SK-N-MC (cell line): Measurements from ENCODE around the gene GPR35.
"Not testable (repeated sequence)": the region's sequence is repeated elsewhere in the genome, so short reads cannot be mapped to it uniquely, and the experiment has no call there.

ENCODE experiments used
- DNase-seq: peaks from one replicate; pipeline ENCODE4 v3.0.0-alpha.2; 2011; ENCODE audit warnings: low read depth, low spot score
- H3K27ac ChIP-seq: fragments of 200-600 bp; sonication (generic); 2 replicates; pipeline ENCODE4 v1.5.1; 2016; ENCODE audit warnings: mixed run types
- H3K36me3 ChIP-seq: fragments of 200-600 bp; sonication (generic); 2 replicates; pipeline ENCODE4 v1.6.1; 2017; ENCODE audit warnings: antibody characterized with exemption, low read length, mixed read lengths; ENCODE audit not compliant: insufficient read depth
- H3K4me3 ChIP-seq: fragments of 200-600 bp; sonication (generic); 2 replicates; pipeline ENCODE4 v1.5.1; 2016
- H3K9ac ChIP-seq: fragments of 200-600 bp; sonication (generic); 2 replicates; pipeline ENCODE4 v1.8.0; 2017; ENCODE audit warnings: mixed run types, mixed read lengths; ENCODE audit not compliant: insufficient read length
- H3K9me3 ChIP-seq: fragments of 200-600 bp; sonication (generic); 2 replicates; pipeline ENCODE4 v1.6.1; 2017; ENCODE audit warnings: low read depth, mild to moderate bottlenecking, antibody characterized with exemption, low read length, moderate library complexity, mixed read lengths
- EZH2 ChIP-seq: fragments of 200-600 bp; sonication (generic); IDR thresholded peaks from one replicate; pipeline ENCODE4 v1.6.1; 2017; ENCODE audit warnings: antibody characterized with exemption
- FOXP2 ChIP-seq: optimal IDR thresholded peaks from 2 replicates; pipeline ENCODE3; 2011; ENCODE audit warnings: mild to moderate bottlenecking, moderate library complexity; ENCODE audit not compliant: insufficient read depth; ENCODE audit errors: extremely low read length, control extremely low read depth
- POLR2AphosphoS5 ChIP-seq: IDR thresholded peaks from 2 replicates; pipeline ENCODE4 v1.6.1; 2012; ENCODE audit warnings: mild to moderate bottlenecking, low read depth, low read length, borderline replicate concordance

The GPR35 gene

DNA sequence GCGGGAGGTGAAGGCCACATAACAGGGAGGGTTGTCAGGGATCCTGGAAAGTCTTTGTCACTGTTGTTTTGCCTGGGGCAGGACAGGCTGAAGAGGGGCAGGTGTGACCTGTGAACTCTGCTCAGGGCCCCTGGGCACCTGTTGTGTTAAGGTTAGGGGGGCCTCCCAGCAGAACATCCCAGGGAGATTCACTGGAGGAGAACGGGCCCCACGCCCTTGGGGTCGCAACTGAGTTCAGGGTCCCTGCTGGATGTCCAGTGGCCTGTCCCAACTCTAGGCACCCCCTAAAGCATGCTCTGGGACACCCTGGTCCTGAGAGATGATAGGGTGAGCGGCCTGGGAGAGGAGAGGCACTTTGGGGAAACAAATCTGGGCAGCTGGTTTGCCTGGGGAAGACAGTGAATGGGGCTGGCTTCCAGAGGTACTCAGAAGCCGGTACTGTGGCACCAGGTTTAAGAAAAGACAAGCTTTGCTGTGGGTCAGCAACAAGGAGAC, 22.9 kb downstream of the GPR35 start:
- Histone ChIP-seq H3K4me3 (no peak overlapping the region), H3K9me3 (no peaks in the 10 kb centered on the region), H3K9ac (no peak overlapping the region), H3K27ac (no peak overlapping the region), H3K36me3 (no peaks in the 10 kb centered on the region)
- no peak for DNase-seq
- TF ChIP-seq FOXP2, result no peak
- no peak for TF ChIP-seq POLR2AphosphoS5
- TF ChIP-seq EZH2, result no peak

DNA sequence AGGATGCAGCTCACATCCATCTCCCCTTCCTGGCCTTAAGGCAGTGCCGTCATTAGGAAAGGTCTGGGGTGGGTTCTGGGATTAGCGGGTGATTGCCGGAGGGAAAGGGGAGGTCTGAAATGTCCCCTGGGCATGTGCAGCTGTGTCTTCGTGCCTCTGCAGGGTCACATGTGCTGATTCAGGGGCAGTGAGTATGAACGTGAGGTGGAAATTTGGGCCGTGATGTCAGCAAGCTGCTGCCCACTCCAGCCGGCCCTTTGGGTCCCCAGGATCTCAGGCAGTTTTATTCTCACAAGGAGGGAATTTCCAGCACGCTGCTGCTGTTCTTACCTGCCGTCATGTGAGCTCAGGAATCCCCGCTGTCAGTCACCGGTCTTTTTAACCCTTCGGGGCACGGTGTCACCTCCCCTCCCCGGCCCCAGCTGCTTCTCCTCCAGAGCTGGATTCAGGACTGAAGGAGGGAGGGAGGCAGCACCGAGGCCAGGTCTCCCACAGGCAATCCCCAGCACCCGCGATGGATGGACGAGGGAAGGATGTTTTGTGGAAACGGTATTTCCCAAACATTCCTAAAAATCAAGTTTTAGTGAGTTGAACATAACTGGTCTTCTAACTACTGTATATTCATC, 23.5 kb downstream of the GPR35 start:
- Histone ChIP-seq H3K9me3 (no peaks in the 10 kb centered on the region), H3K27ac (no peak overlapping the region), H3K4me3 (no peak overlapping the region), H3K9ac (no peak overlapping the region), H3K36me3 (no peaks in the 10 kb centered on the region)
- no peak for DNase-seq
- TF ChIP-seq FOXP2, result no peak
- no peak for TF ChIP-seq EZH2
- TF ChIP-seq POLR2AphosphoS5, result no peak

DNA sequence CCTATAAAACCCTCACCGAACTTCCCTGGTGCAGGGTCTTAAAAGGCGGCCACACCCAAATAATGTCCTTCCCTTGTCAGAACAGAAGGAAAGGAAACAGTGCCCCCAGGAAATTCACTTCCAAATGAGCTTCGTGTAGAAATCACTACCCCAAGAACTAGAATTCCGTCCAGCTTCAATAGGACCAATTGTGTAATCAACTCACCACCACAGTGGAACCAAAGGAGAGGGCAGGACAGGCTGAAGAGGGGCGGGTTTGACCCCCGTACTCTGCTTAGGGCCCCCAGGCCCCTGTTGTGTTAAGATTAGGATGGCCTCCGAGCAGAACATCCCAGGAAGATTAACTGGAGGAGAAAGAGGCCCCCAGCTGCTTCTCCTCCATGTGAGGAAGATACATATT, 24.1 kb downstream of the GPR35 start:
- Histone ChIP-seq H3K9ac (no peak overlapping the region), H3K27ac (no peak overlapping the region), H3K4me3 (no peak overlapping the region), H3K9me3 (no peaks in the 10 kb centered on the region), H3K36me3 (no peaks in the 10 kb centered on the region)
- DNase-seq, result no peak
- TF ChIP-seq FOXP2, result no peak
- TF ChIP-seq POLR2AphosphoS5, result no peak
- no peak for TF ChIP-seq EZH2

DNA sequence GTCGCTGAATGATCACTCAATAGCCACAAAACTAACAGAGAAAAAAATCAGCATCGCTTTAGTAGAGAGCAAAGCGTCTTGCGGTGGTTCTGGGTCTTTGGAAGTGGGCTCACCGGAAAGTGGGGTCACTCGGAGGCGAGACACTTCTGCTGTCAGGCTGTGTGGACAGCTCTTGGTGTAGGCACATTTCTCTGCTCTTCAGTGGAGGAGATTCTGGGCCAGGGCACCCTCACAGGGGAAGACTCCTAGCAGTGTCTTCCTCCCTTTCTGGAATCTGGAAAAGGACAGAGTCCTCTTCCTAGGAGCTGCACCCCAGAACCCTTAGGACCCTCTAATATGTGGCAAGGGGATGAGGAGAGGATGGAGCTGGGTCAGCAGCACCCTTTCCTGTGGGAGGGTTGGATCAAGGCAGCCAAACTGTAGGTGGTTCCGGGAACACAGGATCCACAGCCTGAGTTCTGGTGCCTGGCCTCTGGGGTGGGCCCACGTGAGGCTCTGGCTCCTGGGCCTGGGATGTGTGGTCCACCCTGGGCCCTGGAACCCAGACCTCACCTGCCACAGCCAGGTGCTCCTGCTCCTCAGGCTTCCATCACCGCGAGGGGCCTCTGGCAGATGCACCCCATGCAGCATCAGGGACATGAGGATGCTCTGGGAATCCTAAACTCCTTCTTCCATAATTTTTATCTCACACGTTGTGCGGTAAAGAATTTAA, 25.1 kb downstream of the GPR35 start:
- TF ChIP-seq FOXP2 (no peak), POLR2AphosphoS5 (no peak), EZH2 (no peak)
- no peak for DNase-seq

DNA sequence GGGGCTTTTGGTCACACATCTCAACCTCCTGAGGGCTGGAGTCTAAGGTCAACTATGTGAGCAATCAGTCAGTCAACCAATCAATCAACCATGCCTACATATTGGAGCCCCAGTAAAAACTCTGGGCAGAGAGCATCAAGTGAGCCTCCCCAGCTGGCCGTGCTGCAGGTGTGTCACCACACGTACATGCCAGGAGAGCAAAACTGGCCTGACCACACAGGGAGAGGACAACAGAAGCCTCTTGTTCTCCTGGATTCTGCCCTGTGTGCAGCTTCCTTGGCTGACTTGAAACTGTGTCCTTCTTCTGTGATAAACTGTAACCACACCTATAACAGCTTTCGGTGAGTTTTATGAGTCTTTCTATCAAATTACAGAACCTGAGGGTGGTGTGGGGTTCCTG, 25.9 kb downstream of the GPR35 start:
- H3K36me3 ChIP-seq, result no peaks in the 10 kb centered on the region
- H3K9me3 ChIP-seq, result no peaks in the 10 kb centered on the region
- no peak for DNase-seq
- TF ChIP-seq EZH2 (no peak), FOXP2 (no peak), POLR2AphosphoS5 (no peak)
- no peak overlapping the region for H3K9ac ChIP-seq
- no peak overlapping the region for H3K4me3 ChIP-seq
- H3K27ac ChIP-seq, result no peak overlapping the region

More for the DNA sequence above, 25.1 kb downstream of the GPR35 start:
- Histone ChIP-seq H3K36me3 (no peaks in the 10 kb centered on the region), H3K27ac (no peak overlapping the region), H3K9ac (no peak overlapping the region), H3K9me3 (no peaks in the 10 kb centered on the region), H3K4me3 (no peak overlapping the region)

DNA sequence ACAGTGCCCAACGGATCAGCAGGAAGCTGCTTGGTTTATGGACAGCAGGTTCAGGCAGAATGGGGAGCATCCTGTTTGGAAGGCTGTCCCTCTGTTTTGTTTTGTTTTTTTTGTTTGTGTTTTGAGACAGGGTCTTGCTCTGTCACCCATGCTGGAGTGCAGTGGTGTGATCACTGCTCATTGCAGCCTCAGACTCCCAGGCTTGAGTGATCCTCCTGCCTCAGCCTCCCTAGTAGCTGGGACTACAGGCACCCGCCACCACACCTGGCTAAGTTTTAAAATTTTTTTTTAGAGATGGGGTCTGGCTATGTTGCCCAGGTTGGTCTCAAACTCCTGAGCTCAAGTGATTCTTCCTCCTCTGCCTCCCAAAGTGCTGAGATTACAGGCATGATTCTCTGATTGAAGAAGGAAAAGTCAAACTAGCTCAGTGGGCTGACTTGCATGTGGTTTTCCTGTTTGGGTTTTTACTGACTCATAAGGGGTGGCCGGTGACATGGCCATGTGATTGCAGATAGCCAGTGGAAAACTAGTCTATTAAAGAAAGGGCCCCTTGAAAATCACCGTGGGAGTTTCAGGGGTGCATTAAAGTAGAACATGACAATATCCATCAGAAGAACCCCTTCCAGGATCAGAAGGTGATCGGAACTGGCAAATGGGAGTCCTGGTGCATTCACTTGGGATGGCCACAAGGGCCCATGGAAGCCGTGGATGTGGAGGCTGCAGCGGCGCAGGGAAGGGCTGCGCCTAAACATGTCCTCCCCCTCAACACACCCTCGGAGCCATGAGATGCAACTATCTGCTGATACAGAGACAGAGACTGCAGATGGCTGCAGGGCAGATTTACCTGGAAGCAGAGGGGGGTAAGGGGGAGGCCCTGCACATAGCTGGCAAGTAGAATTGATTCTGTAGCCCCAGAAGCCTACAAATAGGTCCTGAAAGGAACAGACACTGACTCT, 30.9 kb downstream of the GPR35 start:
- Histone ChIP-seq H3K9me3 (no peaks in the 10 kb centered on the region), H3K4me3 (no peak overlapping the region)

DNA sequence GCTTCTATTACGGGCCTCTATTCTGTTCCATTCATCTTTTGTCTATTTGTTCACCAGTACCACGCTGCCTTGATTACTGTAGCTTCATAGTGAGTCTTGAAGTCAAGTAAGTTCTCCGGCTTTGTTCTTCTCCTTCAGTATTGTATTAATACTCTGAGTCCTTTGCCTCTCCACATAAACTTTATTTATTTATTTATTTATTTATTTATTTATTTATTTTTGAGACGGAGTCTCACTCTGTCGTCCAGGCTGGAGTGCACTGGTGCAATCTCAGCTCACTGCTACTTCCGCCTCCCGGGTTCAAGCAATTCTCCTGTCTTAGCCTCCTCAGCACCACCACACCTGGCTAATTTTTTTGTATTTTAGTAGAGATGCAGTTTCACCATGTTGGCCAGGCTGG, 34.6 kb downstream of the GPR35 start:
- H3K4me3 ChIP-seq, H3K36me3 ChIP-seq, H3K27ac ChIP-seq, H3K9ac ChIP-seq, DNase-seq, H3K9me3 ChIP-seq: not testable (repeated sequence)

More for the DNA sequence above, 30.9 kb downstream of the GPR35 start:
- H3K9ac ChIP-seq, result no peak overlapping the region
- no peak for DNase-seq
- TF ChIP-seq EZH2, result peak; percentile 61
- no peak for TF ChIP-seq POLR2AphosphoS5
- H3K36me3 ChIP-seq, result no peaks in the 10 kb centered on the region
- H3K27ac ChIP-seq, result no peak overlapping the region

DNA sequence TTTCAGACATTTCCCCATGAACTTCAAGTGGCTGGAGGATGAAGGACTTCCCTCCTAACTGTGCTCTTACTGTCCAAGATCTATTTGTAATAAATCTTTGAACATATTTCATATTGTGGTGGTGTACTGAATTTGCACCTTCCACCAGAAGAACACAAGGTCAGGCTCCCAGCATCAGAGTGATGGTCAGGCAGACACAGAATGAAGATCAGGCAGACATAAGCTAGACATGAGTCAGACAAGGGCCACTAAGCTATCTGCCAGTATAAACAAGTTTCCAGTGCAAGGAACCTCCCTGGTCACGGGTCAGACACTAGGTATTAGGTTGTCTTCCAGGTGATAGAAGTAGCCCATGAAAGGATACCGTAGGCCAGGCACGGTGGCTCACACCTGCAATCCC, 37.4 kb downstream of the GPR35 start:
- Histone ChIP-seq H3K27ac (no peak overlapping the region), H3K9me3 (no peaks in the 10 kb centered on the region), H3K4me3 (no peak overlapping the region), H3K9ac (no peak overlapping the region), H3K36me3 (no peaks in the 10 kb centered on the region)
- TF ChIP-seq FOXP2 (no peak), POLR2AphosphoS5 (no peak), EZH2 (no peak)
- no peak for DNase-seq
